Stimulated activated CD4-positive, alpha-beta T cell treated with anti-CD3 and anti-CD28 coated beads, TNF-alpha, amount 100 ng/mL, for 1 hour (primary cell): ENCODE results near the gene TBX6.

Experiments
- DNase-seq, 3 donors: peaks; one replicate each; pipeline ENCODE4 v3.0.0-alpha.2; 2020; ENCODE audit warnings: low read depth in 3 of 3, low spot score in 1 of 3

The TBX6 gene

DNA sequence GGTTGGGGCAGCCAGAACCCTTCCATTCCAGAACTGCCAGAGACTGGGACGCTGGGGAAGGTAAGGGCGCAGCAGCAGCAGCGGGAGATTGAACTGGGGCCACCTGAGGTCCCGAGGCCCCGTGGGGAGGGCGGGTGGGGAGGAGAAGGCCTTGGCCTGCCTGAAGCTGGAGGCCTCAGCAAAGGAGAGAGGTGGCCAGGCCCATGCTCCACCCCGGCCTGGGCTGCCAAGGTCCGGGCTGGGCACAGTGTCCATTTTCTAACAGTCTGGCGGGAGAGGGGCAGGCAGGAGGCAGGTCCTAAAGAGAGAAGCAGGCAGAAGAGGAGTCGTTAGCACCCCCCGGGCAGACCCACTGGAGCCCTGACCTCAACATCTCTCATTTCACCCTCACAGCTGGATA, 22.7 kb upstream of the TBX6 start:
- DNase-seq: no peak

DNA sequence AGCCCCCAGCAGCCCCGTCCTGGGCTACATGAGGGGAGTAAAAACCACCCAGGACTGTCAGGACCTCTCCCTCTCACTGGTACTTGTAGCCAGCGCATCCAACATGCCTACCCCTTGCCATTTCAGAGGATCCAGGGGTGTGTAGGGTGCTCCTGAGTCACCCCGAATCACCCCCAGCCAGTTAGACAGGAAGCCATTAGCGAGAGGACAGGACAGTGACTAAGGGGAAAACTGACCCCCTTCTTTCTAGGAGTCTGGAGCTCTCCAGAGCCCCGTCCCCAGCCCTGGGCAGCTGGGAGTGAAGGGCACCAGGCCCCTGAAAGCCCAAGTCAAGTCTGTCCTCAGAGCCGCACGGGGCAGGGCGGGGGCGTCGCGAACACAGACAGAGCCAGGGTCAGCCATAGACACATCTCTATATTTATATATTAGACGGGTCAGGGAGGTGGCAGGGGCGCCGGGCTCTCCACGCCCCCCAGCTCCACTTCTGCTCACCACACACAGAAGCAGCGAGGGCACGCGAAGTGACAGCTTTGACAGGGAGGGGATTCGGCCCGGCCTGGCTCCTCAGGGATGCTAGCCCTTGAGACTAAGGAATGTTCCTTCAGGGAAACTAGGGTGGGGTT, 22.1 kb upstream of the TBX6 start:
- no peak for DNase-seq

DNA sequence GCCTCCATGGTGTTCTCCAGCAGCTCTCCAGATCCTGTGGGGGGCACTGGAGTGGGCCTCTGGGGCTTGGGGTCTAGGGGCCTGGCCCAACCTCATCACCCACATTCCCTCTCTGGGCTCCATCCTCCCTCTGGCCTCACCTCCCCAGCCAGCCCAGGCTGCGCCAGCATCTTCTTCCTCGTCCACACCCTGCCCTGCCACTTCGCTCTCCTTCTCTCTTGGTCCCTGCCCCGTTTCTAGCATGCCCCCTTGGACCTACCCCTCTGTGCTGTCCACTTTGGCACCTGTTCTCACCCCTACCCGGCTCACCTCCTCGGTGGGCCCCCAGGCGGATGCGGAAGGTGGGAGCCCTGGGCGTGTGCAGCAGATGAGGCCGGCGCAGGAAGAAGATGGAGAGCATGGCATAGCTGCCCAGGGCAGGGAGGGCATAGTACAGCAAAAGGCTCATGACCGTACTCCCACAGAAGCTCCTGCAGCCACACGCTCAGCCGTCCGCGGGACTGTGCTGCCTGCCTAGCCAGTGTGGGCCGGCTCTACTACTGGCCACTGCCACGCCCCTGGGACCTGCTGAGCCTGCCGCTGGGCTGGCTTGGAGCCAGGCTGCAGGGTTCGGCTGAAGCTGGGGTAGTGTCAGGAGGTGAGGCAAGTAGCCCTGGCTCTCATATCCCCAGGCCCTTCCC, 21.4 kb upstream of the TBX6 start, which contains the start of gene GDPD3:
Gene GDPD3 (minus strand): TSS at position 507 of the 680 bp plus-strand sequence. CDS start 59 bp downstream, at position 448.
- DNase-seq: no peak

DNA sequence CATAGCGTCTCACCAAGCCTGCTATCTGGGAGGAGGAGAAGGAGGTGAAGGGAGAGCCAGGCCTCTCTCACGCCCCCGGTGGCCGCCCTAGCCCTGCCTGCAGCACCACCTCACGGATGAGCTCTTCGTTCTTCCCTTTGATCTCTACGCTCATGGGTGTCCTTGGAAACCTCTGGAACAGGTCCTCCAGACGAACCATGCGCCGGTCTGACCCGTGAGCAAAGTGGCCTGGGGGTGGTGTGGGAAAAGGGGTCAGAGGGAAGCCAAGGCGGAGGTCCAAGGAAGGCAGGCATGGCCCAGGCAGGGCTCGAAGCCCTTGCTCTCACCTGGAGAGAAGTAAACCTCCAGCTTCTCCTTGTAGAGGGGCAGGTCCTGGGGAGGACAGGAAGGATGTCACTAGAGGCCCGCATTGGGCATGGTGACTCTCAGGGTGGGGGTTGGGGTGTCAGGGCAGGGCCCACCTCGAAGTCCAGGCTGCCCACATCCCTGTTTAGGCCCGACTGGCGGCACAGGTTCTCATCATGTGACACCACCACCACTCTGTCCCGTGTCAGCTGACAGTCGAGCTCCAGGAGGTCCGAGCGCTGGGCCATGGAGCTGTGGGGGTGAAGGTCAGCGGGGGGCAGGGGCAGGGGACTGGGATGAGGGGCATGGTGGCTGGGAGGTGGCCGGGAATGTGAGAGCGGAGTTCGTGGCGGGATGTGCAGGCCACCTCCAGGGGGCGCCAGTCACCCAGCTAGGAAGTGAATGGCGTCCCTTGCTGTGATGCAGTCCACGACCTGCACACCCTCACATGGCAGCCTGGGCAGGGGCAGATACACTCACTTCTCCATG, 20.7 kb upstream of the TBX6 start:
- peak in 1 of 3 donors; percentile 47 for DNase-seq

DNA sequence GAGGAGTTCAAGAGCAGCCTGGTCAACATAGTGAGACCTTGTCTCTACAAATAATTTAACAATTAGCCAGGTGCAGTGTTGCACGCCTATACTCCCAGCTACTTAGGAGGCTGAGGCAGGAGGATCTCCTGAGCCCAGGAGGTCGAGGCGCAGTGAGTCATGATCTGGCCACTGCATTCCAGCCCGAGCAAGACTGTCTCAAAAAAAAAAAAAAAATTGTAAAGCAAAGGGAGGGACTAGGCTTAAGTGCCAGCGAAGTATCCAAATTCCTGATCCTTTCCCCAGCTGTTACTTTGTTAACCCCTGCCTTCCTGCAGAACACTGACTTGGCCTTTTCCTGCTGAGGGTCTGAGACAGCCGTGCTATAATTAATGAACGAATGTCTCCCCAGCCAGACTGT, 18.9 kb upstream of the TBX6 start:
- no peak for DNase-seq

DNA sequence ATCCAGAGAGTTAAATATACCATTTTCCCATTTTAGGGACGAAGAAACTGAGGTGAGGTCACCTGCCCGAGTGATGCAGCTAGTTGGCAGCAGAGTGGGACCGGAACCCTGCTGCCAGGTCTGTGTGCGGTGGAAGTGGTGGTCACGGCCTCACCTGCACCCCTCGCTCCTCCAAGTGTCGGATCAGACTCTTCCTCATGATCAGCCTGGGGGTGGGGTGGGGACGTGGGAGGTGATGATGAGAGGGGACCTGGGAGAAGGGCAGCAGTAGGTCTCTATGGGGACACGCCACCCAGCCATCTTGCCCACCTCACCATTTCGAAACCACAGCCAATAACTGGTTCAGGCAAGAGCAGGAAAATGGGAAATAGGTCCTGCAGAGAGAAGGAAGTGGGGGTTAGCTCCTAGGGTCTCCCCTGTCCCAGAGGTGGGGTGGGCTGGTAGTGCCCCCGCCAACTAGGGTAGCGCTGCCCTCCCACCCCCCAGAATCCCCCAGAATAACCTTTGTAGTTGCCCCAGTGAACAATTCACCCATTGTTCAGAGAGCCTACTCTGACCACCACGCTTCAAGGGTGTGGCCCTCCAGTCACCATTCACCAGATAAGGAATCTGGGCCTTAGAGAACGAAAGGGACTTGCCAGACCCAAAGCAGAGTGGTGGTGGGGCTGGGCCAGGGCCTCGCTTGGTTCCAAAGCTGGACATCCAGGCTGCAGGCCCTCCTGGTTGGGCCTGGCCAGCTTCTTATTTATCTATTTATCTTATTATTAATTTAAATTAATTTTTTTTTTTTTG, 16.5 kb upstream of the TBX6 start:
- DNase-seq: no peak

DNA sequence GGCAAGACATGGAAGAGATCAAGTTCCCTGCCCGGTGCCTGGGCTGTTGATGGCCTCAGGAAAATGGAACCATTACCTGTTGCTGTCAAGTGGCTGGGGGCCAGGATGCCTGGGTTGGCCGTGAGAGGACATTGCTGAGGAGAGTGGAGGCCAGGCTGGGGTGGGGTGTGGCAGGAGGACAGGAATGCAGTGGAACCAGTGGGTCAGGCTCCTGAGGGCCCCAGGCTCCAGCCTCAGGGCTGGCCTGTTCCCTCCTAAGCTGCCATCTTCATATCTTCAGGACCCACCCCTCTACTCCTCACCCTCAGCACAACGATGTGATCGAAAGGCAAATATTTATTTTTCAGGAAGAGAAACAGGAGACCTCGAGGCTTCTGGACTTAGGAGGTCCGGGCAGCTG, 12.8 kb upstream of the TBX6 start:
- no peak for DNase-seq

DNA sequence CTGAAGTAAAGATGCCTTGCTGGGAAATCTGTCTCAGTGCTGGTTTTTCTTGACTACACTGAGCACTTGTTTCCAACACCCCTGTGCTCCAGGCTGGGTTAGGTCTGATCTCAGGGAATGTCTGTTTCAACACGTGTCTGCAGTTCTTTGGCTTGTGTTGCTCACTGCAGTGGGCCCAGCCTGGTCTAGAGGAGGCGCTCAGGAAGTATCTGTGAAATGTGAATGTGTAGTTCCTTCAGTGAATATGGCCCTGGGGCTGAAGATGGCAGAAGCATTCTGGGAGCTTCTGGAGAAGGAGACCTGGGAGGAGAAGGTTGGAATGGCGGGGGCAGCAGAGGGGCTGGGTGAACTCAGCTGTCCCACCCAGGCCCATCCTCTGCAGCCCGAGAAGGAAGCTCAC, 12.4 kb upstream of the TBX6 start:
- no peak for DNase-seq

DNA sequence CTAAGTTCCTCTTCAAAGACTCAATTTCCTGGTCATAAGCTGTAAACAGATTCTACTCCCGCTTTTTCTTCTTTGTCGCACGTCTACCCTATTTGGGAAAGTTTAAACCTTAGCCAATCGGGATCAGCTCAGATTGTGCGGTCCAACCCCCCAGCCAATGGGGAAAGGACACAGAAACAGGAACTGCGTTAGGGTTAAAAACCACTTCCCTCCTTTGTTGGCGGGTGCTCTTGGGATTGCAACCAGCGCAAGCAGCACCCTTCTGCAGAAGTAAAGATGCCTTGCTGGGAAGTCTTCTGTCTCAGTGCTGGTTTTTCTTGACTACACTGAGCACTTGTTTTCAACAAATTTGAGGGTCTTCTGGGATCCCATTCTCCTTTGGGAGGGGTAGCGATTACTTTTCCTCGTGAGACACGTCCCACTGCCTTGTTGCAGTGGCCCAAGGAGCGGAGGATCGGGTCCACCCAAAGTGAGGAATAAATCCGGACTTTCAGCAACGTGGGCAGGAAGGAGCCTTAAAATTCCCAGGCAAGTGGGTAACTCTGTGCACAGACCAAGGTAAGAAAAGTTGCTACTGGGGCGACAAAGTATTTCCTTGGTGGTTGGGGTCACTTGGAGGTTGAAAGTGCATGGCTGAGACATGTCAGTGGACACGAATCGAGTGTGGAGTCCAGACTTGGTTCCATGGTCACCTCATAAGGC, 5.3 kb upstream of the TBX6 start:
- no peak for DNase-seq

DNA sequence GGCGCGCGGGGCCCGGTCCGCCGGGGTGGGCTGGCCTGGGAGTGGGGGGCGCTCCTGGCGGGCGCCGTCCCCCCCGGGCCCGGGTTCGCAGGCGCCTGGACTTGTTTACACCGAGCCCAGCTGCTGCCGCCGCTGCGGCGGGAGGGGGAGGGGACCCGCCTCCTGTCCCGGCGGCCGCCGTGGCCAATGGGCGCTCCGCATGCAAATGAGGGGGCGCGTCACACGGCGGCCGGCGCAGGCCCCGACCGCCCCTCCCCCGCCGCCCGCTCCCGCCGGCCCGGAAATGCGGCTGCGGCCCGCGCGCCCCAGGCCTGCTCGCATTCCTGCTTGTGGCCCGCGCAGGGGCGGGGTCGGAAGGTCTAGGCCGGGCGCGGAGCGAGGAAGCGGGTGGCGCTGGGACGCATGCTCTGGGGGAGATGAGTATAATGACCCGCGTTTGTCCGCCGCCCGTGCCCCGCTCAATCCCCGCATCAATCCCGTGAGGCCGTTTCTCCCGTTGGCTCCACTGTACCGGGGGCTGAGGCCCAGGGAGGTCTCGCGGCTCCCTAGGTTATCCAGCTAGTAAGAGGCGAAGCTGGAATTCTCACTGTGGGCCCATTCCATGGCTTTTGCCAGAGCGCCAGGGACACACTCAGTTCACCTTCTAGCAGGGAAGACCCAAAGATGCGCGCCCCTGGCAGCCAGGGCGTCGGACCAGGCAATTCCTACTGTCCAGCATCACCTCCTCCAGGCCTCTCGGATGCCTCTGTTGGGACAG, 4.6 kb upstream of the TBX6 start, which contains the start of gene YPEL3:
Gene YPEL3 (minus strand): TSS at position 109 of the 757 bp plus-strand sequence. CDS start 731 bp downstream, outside the sequence.
- DNase-seq: peak; percentile 79 to 80 (median 79)

DNA sequence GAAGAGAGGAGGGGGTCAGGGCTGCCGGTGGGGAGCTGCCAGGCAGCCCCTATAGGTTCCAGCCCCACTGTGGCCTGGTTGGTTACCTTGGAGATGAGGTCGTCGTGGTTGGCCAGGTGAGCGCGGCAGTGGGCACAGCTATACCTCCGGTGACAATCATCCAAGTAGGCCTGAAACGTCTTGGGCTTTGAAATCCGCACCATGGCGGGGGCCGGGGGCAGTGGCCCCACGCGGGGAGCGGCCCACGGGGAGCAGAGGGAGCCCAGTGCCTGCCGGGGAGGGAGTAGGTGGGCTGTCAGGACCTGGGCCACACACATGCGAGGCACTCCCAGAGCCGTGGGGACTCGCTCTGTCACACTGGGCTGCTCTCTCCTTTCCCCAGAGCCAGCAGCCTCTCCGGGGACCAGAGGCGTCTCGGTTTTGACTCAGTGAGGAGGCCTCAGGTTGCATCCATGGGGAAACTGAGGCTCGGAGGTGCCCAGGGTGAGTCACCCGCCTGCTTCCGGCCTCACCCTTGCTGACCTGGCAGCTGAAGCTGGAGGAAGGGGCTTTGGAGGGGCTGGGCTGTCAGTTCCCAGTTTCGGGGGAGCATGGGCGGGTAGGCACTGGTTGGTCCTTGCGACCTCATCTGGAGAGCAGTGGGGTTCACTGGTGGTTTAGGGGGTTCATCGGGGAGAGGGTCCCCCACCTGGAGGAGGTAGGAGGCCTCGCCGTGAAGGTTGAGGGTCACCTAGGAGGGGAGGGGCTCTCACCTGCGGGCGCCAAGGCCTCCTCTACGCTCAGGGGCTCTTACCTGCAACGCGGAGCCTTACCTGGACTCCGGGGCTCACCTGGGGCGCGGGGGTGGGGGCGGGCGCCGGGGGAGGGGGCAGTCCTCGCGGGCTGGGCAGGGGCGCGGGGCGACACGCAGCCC, 3.7 kb upstream of the TBX6 start:
- DNase-seq: no peak

DNA sequence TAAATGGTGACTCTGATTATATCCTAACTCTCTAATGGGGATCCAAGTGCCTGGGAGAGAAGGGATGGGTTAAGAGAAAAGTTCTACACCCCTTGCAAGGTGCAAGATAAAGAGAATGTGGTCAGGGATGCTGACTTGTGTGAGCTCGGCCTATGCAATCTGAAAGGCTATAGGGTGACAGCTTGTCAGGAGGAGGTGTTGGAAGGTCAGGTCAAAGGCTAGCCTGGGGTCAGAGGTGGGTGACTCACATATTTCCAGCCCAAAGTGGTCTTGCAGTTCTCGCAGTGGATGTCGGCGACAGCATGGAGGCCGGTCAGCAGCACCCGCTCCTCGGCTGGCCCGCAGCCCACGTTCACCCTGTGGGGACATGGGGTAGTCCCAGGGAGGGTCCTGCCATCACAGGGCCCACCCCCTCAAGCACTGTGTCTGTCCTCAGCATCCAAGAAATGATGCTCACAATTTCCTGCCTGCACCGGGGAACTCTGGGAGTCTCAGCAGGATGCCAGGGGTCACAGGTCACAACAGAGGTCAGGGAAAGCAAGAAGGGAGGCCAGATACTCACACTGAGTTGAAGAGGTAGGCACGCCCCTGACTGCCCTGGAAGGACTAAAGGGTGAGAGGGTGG, 2.9 kb upstream of the TBX6 start:
- no peak for DNase-seq

DNA sequence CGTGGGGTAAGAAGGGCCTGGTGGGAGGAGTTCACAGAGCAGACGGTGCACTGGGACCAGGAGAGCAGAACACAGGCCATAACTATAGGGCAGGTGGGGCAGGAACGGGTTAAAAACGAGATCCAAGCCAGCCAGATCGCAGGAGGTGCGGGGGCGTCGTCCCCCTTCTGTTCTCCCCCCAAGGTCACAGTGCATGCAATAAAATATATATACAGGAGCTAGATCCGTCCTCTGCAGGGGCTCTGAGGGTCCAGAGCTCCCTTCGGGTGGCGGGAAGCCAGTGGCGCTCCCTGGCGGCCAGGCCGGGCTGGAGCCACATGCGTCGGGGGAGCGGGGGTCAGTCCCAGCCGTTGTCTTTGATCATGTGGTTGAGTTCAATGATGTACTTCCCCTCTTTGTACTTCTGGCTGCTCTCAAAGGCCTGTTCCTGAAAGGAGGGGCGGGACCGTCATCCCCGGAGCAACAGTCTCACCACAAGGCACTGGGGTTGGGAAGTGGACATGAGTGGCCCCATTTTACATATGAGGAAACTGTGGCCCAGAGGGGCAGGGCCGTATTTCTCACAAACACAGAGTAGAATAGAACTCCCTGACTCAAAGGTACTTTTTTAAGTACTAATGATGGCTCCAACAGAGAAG, 768 bp upstream of the TBX6 start:
- peak in 1 of 3 donors; percentile 51 for DNase-seq

DNA sequence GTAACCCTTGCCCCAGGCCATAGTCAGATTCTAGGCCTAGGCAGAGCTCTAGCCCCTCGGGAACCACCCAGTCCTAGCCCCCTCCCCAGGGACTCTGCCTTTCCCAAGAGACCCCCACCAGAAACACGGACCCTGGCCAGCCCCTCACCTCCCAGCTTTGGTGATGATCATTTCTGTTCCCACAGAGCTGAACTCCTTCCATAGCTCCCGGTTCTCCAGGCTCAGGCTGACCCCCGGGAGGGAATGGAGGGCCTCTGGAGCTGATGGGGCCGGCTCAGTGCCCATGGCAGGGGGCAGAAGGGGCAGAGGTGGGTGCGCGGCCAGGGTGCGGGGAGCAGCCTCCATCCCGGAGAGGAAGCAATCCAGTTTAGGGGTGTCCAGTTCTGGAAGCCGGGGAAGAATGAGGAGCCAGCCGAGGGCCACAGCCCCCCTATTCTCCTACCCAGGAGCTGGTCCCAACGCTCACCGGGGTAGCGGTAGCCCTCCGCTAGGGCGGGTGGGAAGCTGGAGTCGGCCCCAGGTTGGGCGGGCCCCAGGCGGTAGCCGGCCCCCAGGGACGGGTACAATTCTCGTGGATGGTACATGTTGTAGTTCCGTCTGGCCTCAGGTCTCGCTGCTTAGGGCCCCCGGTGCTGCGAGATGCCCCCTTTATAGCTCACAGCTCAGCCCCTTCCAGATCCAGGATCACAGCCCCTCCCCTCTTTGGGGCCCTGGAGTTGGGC, 953 bp downstream of the TBX6 start:
- no peak for DNase-seq

DNA sequence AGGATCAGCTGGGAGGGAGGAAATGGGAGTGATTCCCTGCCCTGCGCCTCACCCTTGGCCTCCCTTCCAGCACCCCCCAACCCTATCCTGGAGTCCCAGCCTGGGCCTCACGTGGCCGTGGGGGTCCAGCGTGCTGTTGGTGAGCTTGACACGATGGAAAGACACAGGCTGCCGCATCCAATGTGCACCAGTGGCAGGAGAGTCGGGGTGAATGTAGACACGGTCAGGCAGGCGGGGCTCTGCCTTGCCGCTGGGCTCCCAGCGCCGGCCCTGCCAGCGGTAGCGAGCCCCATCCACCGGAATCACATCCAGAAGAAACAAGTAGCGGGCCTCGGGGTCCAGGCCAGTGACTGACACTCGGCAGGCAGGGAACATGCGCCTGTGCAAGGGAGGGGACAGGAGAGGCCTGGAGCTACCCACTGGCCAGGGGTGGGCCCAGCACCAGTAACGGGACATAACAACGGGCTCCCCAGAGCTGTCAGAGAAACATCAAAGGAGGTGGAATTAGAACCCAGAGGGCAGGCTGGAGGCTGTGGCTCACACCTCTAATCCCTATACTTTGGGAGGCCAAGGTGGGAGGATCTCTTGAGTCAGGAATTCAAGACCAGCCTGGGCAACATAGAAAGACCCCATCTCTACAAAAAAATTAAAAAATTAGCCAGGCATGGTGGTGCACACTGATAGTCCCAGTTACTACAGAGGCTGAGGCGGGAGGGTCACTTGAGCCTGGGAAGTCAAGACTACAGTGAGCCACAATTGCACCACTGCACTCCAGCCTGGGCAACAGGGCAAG, 2.7 kb downstream of the TBX6 start:
- DNase-seq: no peak

DNA sequence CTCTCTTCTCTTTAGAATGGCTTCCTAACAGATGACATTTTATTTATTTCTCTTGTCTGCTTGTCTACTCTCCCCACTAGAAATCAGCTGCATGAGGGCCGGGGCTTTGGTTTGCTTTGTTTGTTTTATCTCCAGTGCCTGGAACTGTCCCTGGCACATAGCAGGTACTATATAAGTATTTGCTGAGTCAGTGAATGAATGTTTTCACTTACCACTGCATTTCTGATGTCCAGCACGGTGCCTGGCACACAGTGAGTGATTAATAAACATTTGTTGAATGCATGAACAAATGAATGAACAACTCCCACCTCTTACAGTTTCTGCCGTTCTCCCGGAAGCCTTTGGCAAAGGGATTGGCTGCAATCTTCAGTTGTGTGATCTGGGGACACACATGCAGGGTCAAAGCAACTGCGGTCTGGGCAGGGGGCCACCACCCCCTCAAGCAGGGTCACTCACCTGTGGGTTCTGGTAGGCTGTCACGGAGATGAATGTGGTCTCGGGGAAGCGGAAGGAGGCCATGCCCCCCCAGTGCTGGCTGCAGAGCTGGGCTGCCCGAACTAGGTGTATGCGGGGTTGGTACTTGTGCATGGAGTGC, 3.4 kb downstream of the TBX6 start:
- no peak for DNase-seq
